NCI-H2227 (cell line): Measurements from ENCODE around the gene MOGAT3.
"Not testable (repeated sequence)": the region's sequence is repeated elsewhere in the genome, so short reads cannot be mapped to it uniquely, and the experiment has no call there.

Experiments used
- DNase-seq: peaks from one replicate; lab custom pipeline; 2025; ENCODE audit not compliant: unreplicated experiment; lab: John Stamatoyannopoulos, UW

MOGAT3 gene

GRCh38 chr7:101205901-101206664, 5.2 kb upstream of the MOGAT3 start:
- DNase-seq, result no peak

- not testable (repeated sequence) for DNase-seq
Measured at GRCh38 chr7:101203740-101204738, 3.2 kb upstream of the MOGAT3 start.

GRCh38 chr7:101202603-101202918, 1.7 kb upstream of the MOGAT3 start:
- no peak for DNase-seq

GRCh38 chr7:101201695-101202602, 1.1 kb upstream of the MOGAT3 start:
- DNase-seq, result no peak

- no peak for DNase-seq
Measured at GRCh38 chr7:101200504-101200861, 353 bp downstream of the MOGAT3 start.

- not testable (repeated sequence) for DNase-seq
Measured at GRCh38 chr7:101199522-101199921, 1.3 kb downstream of the MOGAT3 start.

GRCh38 chr7:101198476-101198875, 2.4 kb downstream of the MOGAT3 start:
- DNase-seq, result no peak

GRCh38 chr7:101197991-101198390, 2.8 kb downstream of the MOGAT3 start:
- no peak for DNase-seq

GRCh38 chr7:101195884-101196283, 5.0 kb downstream of the MOGAT3 start:
- DNase-seq, result no peak

GRCh38 chr7:101189109-101189508, 11.7 kb downstream of the MOGAT3 start:
- no peak for DNase-seq

GRCh38 chr7:101186844-101187428, 13.9 kb downstream of the MOGAT3 start:
- no peak for DNase-seq

- no peak for DNase-seq
Measured at GRCh38 chr7:101186194-101186593, 14.6 kb downstream of the MOGAT3 start.

GRCh38 chr7:101185258-101185839, 15.5 kb downstream of the MOGAT3 start:
- DNase-seq, result no peak

GRCh38 chr7:101180130-101180755, 20.6 kb downstream of the MOGAT3 start, which contains the start of gene NAT16:
NAT16 (minus strand) TSS chr7:101180293; CDS start chr7:101174807, 5,486 bp downstream.
- peak; percentile 62 for DNase-seq

GRCh38 chr7:101179713-101180112, 21.1 kb downstream of the MOGAT3 start:
- no peak for DNase-seq

GRCh38 chr7:101179117-101179516, 21.7 kb downstream of the MOGAT3 start:
- DNase-seq, result peak; percentile 68

- no peak for DNase-seq
Measured at GRCh38 chr7:101177644-101178043, 23.2 kb downstream of the MOGAT3 start.

GRCh38 chr7:101175664-101176063, 25.2 kb downstream of the MOGAT3 start:
- DNase-seq, result no peak

GRCh38 chr7:101174322-101174854, 26.4 kb downstream of the MOGAT3 start:
- DNase-seq, result no peak
